AG08395 (cell line): ENCODE measurements around the gene UTS2R.
"Not testable (repeated sequence)": the region's sequence is repeated elsewhere in the genome, so short reads cannot be mapped to it uniquely, and the experiment has no call there.

ENCODE experiments used
- DNase-seq: peaks from one replicate; pipeline ENCODE4 v3.0.0; 2012; ENCODE audit warnings: mixed read lengths, low spot score

Gene UTS2R

DNA sequence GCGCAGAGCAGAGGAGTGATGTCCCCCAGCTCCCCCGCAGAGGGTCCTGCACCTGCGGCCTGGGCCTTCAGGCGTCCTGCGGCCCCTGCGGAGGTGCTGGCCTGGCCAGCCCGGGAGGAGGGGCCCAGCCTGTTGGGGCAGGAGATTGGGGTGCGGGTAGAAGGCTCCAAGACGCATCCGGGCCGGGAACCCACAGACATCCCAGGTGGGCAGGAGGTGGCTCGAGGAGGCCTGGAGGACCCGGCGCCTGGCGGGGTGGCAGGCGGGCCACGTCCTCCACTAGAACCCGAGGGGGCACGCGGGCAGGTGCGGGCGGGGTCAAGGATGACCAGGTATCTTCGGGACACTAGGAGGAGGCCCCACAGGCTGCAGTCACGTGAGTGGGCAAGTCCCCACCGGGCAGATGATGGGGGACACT lies 37.4 kb upstream of the UTS2R start:
- DNase-seq: no peak

DNA sequence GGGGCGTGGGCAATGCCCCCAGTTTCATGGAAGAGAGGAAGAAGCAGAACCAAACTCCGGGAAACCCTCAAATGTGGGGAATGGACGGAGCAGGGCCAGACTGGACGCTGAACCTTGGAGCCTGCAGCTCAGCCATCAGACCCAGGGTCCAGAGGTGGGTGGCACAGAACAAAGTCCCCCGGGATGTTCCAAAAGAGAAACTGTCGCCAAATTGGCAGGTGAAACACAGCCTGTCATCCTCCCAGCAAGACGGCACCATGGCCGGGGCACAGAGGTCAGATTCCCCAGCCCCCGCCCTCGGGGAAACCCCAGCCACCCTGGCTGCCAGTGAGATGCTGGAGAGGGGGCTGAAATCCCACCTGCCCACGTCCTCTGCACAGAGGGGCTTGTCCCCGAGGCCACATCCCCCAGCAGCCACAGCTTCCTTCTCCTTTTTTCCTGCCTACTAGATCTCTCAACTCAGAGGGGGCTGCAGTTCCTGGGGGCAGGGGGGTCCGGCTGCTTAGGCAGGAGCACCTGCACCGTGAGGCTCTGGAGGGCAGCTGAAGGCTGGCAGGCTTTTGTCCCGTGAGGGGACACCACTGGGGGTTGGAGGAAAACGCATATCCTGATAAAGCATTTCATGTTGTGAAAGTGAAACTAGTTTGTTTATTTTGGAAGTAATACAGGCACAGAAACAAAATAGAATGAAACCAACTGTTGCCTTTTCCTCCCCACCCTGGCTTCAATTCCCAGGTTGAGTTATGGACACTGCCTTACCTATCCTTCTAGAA lies 36.8 kb upstream of the UTS2R start:
- no peak for DNase-seq

DNA sequence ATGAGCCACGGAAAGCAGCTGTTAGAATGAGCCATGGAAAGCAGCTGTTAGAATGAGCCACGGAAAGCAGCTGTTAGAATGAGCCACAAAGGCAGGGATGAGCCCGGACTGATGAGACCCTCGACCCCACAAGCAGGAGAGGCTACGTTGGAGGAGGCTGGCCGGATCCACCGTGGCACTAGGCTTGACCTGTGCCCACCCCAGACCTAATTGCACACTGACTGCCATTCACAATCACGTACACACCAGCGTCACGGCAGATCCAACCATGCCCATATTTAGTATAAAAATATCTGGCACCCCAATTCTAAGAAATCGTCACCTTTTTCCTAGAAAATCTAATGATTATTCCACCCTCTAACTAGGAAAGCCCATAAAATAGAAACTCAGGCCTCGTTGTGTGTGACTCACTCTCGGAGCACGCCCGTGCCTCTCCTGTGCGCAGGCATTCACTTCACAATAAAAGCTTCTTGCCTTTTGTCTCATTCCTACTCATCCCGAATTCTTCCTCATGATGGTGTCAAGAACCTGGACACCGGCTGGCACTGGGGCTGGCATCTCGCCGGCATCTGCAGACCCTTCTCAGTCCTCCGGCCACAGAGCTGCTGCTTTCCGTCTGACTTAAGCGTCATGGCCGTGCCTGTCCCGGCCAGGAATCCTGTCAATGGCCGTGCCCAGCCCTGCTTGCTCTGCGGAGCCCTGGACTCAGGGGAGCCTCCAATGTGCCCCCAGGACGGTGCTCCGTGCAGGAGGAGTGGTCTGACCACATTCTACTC lies 32.5 kb upstream of the UTS2R start:
- DNase-seq: peak; percentile 84

DNA sequence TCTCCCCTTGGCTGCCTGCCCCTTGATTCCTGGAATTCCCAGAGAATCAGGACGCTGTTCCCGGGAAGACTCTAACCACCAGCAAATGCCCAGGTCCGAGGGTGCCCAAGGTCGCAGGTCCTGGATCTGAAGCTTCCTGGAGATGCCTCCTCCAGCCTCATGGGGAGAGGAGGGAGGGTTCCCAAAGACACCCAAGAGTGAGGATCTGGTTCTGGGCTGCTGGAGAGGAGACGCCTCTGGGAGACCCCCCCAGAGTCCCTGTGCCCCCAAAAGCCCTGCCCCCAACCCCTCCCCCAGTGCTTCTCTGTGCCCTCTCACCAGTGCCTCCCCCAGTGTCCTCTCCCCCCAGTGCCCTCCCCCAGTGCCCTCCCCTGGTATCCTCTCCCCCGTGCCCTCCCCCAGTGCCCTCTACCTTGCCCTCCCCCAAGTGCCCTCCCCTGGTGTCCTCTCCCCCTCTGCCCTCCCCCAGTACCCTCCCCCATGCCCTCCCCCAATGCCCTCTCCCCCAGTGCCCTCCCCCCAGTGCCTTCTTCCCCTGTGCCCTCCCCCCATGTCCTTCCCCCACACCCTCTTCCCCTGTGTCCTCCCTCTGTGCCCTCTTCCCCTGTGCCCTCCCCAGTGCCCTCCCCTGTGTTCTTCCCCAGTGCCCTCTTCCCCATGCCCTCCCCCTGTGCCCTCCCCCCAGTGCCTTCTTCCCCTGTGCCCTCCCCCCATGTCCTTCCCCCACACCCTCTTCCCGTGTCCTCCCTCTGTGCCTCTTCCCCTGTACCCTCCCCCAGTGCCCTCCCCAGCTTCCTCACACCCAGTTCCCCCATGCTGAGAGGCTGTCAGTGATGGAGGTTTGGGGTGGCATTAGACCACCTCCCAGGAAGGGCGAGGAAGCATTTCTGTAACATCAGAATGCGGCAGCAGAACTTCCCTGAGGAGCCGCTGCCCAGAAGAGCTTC lies 31.7 kb upstream of the UTS2R start:
- DNase-seq: no peak

DNA sequence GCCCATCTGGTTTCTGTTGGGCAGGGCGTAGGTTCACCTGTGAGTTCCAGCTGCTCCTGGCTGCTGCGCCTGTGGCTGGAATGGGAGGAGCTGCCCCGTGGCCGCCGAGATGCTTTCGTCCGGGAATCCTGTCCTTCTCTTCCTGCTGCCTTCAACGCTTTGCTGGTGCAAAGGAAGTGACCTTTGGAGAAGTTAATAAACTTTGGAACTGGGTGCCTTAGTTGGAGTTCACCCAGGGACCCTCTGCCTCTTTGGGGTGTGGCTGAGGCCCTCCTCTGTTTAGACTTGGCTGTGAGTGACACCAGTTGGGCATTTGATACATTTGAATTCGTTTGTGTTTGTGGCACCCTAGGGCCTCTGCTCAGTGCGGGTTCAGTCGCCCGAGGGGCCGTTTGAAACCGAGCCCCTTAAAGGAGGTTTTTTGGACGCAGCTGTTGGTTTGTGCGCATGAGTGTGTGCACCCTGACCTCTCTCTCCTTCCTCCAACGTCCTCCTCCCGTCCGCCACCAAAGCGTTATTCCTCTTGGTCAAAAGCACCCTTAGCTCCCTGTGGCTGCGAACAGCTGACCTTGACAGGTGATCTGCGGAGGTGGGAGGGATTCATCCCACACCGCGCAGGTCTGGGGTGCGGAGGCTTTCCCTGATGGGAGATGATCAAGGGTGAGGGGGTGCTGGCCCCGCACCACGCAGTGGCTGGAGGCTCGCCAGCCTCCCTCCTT lies 29.0 kb upstream of the UTS2R start:
- DNase-seq: no peak

DNA sequence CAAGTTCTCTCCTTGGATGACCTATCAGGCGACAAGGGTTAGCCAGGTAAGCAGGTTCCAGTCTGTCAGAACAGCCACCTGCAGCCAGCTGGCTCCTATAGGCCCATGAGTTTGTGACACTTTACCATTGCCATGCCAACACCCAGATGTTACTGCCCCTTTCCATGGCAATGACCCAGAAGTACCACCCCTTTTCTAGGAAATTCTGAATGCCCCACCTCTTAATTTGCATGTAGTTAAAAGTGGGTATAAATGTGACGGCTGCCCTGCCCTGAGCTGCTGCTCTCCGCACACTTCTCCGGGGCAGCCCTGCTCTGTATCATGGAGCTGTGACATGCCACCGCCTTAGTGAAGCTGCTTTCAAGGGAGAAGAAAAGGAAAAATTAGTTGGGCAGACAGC lies 28.0 kb upstream of the UTS2R start:
- DNase-seq: no peak

DNA sequence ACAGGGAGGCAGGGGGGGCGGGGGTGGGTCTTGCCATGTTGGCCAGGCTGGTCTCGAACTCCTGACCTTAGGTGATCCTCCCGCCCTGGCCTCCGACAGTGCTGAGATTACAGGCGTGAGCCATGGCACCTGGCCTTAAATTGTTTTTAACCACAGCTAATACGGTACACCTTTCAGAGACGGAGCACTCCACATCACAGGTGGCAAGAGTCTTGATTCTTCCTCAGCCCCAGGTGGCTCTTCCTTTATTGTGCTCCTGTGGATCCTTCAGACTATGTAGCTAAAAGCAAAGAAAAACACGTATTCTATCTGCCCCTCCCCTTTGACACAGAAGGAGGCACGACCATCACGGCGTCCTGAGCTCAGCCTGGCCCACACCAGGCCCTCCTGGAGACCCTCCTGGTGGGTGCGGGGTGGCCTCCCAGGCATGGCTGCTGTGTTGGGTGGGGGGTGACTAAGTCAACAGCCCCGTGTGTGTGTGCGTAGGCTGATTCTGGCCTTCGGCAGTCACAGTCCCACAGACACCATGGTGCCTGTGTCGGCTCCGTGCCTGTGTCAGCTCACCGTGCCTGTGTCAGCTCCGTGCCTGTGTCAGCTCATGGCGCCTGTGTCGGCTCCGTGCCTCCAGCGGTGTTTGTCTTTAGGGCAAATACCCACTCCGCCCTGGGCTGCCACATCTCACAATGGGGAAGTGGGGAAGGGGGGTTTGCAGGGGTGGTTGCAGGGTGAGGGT lies 27.2 kb upstream of the UTS2R start:
- DNase-seq: no peak

DNA sequence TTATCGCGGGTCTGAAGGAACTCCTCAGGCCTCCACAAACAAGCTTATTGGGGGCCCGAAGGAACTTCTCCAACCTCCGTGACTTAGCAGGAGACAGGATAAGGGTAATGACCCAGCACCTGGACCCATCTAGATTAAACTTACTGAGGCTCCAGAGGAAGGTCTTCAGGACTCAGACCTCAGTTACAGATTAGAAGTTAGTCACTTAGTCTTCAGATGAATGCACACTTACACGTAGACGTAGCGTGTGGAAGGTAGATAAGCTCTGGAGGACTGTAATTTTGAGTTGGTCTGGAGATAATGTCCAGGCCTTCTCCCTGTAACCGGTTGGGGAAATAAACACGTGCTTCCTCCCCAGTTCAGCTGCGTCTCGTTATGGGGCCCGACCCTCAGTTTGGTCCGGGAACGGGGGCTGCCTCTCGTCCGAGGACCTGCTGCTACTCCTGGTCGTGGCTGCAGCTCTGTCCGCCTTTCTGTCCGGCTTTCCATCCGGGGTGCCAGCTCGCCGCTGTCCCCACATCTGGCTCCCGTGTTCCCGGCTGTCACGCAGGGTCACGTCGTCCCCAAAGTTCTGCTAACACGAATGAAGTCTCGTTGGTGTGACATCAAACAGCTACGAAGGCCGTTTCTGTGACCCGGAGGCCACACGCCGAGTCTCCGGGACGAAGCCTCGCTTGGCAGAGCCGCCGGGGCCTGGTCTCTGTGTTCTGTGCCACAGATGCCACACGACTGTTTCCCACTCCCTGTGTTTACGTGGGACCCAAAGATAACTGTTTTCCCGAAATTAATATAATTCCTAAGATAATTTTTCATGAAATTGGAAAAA lies 26.2 kb upstream of the UTS2R start:
- no peak for DNase-seq

DNA sequence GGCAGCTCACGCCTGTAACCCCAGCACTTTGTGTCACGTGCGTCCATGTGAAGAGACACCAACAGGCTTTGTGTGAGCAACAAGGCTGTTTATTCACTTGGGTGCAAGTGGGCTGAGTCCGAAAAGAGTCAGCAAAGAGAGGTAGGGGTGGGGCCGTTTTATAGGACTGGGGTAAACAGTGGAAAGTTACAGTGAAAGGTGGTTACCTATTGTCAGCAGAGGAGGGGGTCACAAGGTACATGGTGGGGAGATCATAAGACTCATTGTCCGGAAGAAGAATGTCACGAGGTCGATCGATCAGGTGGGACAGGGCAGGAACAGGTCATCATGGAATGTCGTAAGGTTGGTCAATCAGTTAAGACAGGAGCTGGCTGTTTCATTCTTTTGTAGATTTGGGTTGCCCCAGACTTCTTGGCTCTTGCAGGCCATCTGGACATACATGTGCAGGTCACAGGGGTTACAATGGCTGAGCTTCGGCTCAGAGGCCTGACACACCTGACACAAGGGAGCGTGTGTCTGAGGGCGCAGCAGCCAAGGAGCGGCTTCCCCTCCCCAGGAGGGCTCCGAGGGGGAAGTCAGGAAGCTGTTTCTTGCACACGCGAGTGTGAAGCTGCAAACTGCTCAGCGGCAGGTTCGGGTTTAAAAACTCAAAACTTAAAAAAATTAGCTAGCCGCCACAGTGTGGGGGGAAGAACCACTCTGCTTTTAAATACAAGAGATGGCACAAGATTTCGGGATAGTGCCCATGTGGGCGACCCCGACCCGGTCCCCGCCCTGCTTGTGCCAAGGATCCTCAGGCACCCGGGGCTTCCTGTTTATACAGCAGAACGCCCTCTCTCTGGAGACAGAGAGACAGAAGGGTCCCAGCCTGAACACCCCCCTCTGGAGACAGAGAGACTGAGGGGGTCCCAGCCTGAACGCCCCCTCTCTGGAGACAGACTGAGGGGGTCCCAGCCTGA lies 24.9 kb upstream of the UTS2R start:
- no peak for DNase-seq

DNA sequence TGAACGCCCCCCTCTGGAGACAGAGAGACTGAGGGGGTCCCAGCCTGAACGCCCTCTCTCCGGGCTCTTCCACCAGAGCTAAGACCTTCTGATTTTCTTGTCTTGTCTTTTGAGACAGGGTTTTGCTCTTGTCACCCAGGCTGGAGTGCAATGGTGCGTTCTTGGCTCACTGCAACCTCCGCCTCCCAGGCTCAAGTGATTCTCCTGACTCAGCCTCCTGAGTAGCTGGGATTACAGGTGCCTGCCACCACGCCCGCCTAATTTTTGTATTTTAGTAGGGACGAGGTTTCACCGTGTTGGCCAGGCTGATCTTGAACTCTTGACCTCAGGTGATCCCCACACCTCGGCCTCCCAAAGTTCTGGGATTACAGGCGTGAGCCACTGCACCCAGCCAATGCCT lies 23.6 kb upstream of the UTS2R start:
- not testable (repeated sequence) for DNase-seq

DNA sequence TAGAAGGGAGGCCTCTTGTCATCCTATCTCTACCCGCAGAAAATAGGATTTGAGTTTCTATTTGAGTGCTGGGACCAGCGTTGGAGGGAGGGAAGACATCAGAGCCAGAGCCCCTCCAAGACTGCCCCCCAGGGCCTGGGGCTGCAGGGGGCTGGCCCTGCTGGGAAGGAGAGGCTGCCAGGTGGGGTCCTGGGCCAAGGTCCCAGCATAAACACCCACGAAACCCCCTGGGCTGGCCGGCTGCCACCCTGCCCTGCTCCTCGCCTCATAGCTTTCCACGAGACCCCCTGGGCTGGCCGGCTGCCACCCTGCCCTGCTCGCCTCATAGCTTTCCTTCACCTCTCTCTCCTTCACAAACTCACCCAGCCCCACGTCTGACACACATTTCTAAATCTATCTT lies 23.1 kb upstream of the UTS2R start:
- DNase-seq: no peak

DNA sequence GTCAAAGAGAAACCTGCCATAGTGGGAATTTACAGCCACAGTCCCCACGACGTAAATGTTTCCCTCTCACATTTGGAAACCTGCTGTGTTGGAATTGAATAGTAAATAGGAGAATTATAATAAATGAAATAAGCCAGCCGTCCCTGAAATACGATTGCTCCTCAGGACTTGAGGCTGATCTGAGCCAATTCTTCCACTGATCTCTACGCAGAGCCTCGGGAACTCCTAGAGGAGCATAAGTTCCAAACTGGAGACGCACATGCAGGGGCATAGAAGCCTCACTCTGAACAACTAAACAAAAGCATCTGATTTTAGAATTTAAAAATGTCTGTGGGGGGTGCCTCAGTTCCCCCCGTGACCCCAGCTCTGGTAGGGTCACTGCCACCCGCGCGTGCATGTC lies 22.7 kb upstream of the UTS2R start:
- no peak for DNase-seq

DNA sequence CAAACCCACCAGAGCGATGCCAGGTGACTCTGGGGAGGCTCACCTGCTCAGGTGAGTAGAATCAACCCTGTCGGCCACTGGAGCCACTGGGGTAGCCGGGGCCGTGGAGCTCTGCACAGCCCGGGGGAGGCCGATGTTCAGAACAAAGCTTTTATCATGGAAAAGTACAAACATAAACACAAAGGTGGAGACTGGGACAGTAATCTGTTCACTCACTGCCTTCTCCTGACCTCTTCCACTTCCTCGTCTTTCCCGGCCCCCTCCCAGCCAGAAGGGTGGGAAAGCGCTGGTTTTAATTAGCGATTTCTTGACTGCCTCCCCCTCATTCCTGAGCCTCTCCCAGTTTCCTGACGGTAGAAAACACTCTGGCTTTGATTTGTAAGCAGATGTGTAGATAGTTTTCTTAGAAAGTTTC lies 22.3 kb upstream of the UTS2R start:
- DNase-seq: peak; percentile 56

DNA sequence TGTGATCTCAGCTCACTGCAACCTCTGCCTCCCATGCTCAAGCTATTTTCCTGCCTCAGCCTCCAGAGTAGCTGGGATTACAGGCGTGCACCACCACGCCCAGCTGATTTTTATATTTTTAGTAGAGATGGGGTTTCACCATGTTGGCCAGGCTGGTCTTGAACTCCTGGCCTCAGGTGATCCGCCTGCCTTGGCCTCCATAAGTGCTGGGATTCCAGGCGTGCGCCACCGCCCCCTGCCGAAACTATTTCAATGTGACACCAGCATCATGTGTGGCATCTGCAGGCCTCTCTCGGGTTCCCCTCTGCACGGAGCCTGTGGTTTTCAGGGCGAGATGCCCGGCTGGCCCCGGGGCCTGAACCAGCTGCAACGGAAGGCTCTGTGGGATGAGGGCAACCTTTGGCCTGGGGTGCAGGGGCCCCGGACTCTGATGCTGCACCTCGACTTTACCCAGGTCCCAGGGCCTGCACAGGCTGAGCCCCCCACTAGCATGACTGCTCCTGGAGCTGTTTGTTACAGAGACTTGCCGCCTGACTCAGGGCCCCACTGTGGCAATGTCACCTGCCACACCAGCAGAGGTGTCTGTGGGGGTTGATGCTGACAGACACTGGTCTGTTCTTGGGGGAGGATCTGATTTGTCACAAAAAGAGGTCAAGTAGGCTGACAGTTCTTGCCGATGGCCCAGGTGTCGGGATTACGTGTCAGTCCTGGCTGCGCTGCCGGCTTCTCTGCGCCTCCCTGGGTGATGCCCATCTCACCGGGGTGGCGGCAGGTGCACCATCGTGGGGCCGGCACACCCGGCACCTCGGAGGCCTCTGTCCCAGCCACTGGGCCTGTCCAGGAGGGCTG lies 21.2 kb upstream of the UTS2R start:
- no peak for DNase-seq

DNA sequence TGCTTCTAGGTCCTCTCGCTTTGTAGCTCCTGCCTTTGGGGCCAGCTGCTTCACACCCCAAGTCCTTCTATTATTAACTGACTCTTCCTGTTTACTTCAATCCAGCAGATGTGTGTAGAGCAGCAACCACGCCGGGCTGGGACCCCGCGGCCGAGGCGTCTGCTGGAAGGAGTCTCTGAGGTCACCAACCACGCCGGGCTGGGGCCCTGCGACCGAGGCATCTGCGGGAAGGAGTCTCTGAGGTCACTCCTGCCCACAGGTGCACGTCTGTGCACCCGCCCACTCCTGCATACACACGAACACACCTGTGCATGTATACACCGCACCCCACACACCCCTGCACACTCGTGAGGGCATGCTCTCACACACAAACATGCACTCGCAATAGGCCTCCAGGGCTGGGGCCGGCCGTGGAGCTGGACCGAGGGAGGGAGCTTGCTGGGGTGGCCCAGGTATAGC lies 20.3 kb upstream of the UTS2R start:
- DNase-seq: no peak

DNA sequence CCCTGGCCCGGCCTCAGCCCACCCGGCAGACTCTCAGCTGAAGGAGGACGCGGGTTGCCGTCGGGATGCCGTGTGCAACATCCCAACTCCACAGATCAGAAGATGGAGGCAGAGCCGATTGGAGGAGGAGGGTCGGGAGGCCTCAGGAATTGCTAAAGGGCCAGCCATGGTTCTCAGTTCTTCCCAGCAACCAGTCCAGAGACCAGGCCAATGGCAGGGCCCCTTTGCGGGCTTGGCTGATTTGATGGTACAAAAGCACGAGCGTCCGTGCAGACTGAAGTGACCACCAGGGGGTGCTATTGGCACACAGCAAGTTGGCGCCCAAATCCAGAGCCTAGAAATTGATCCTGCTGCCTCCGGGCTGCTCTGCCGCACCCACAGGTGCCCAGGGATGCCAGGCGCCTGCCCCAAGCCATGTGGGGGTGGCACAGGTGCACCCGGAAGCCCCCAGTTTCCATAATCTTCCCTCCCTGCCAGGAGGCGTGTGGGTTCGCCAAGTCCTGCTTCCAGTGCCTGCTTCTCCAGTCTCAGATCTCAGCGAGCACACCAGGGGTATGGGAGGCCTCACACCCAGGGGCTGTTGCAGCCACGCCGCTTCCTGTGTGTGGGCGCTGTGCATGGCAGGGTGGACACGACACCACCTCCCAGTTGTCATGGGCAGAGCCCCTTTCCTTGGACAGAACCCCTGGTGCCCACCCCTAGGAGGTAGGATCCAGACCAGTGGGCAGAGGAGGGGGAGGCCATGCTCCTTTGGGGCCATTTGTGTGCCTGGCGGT lies 19.7 kb upstream of the UTS2R start:
- peak; percentile 84 for DNase-seq

DNA sequence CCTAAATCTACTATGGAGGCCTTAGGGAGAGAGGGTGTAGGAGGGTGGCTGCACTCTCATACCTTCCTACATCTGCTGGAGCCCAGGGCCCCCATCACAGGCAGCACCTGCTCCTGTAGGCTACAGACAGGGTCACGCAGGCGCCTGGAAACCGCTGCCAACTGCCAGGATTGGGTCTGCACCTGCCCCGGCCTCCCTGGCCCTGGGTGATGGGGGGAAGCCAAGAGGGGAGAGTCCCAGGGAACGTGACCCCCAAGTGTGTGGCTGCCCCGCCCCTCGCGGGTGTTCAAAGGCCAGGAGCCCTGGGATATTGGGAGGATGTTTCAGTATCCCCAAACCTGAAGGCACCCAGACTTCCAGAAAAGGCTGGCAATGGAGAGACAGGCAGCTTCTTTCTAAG lies 18.1 kb upstream of the UTS2R start:
- DNase-seq: no peak
